Measurements from ENCODE around the gene MBOAT1.

DNA sequence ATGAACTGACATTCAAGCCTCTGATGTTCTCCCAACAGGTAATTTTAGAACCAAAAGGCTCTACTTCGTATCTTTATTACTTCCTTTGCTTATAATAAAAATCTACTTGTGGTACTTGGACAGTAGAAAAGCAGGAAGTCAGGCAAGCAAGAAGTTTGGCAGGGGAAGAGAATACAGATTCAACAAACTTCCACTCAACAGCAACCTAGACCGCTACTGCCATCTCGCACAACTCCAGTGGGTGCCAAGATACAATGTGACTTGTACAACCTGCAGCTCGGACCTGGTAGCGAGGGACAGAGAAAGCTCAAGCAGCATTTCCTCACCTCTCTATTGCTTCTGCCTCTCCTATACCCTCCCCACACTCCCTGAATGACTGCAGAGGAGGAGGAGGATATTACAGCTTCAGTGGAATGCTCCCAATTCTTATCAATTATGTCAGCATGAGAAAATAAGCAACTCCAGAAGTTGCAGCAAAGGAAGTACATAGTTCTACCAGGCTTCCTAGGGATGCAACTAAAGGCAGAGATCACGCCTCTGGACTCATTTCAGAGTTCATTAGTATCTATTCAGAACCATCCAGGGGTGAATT is 76.5 kb downstream of the MBOAT1 start:
- TF ChIP-seq, protein P1, sequence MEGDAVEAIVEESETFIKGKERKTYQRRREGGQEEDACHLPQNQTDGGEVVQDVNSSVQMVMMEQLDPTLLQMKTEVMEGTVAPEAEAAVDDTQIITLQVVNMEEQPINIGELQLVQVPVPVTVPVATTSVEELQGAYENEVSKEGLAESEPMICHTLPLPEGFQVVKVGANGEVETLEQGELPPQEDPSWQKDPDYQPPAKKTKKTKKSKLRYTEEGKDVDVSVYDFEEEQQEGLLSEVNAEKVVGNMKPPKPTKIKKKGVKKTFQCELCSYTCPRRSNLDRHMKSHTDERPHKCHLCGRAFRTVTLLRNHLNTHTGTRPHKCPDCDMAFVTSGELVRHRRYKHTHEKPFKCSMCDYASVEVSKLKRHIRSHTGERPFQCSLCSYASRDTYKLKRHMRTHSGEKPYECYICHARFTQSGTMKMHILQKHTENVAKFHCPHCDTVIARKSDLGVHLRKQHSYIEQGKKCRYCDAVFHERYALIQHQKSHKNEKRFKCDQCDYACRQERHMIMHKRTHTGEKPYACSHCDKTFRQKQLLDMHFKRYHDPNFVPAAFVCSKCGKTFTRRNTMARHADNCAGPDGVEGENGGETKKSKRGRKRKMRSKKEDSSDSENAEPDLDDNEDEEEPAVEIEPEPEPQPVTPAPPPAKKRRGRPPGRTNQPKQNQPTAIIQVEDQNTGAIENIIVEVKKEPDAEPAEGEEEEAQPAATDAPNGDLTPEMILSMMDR (IDR thresholded peaks at IDR 0.05) = no peak
- TF ChIP-seq POLR2A (IDR thresholded peaks at IDR 0.05) = no peak

Data from testis (tissue), 2 donors.